ENCODE data around the gene NINJ2. TPM values are rescaled to one million over a fixed set of nuclear protein-coding genes. Genes with fewer than 3 reads are reported as not detected.
A peak's percentile ranks its signal among the peaks of the same experiment; 100 is the strongest.

Gene NINJ2
- total RNA-seq, 2 experiments from 2014 or later = 1.1 to 3.4 TPM

- intact Hi-C loops (cut with DNase I, micrococcal nuclease) = no loop called here
- H3K4me1 Mint-ChIP-seq (ENCODE audit: low read depth) = peaks cover 68% of the 10 kb centered on the region
- H3K27me3 ChIP-seq (ENCODE audit: control insufficient read depth in 1 of 2, insufficient read depth in 2 of 2, low read length in 2 of 2) = no peaks in the 10 kb centered on the region
- no peaks in the 10 kb centered on the region for H3K9me3 ChIP-seq (ENCODE audit: control insufficient read depth in 1 of 2, insufficient read depth in 1 of 2, low read length in 2 of 2)
- no peak overlapping the region for H3K27ac ChIP-seq (ENCODE audit: low read depth in 1 of 2, low read length in 2 of 2)
- TF ChIP-seq, protein P1, sequence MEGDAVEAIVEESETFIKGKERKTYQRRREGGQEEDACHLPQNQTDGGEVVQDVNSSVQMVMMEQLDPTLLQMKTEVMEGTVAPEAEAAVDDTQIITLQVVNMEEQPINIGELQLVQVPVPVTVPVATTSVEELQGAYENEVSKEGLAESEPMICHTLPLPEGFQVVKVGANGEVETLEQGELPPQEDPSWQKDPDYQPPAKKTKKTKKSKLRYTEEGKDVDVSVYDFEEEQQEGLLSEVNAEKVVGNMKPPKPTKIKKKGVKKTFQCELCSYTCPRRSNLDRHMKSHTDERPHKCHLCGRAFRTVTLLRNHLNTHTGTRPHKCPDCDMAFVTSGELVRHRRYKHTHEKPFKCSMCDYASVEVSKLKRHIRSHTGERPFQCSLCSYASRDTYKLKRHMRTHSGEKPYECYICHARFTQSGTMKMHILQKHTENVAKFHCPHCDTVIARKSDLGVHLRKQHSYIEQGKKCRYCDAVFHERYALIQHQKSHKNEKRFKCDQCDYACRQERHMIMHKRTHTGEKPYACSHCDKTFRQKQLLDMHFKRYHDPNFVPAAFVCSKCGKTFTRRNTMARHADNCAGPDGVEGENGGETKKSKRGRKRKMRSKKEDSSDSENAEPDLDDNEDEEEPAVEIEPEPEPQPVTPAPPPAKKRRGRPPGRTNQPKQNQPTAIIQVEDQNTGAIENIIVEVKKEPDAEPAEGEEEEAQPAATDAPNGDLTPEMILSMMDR (IDR thresholded peaks at IDR 0.05) = no peak
- no peak overlapping the region for H3K4me3 ChIP-seq (ENCODE audit: low read length)
- peak overlapping the region; percentile 81 for H3K27ac Mint-ChIP-seq
- ATAC-seq (ENCODE audit: poor library complexity) = no peak
- no peaks in the 10 kb centered on the region for H3K36me3 Mint-ChIP-seq (ENCODE audit: low read depth)
- ChIA-PET CTCF (interaction anchor here (1.2 to 1.6 kb wide), 2 partner anchors 98 to 108 kb away, joined by 3 to 5 read pairs; no protein-coding TSS in a partner anchor), POLR2A (no interaction called here)
- no peak for DNase-seq
- no peaks in the 10 kb centered on the region for H3K27me3 Mint-ChIP-seq
- H3K4me3 Mint-ChIP-seq = no peak overlapping the region
- peaks cover 57% of the 10 kb centered on the region for H3K4me1 ChIP-seq (ENCODE audit: insufficient read depth, low read length)
- no peaks in the 10 kb centered on the region for H3K9me3 Mint-ChIP-seq
- H3K36me3 ChIP-seq (ENCODE audit: insufficient read depth, low read length) = no peaks in the 10 kb centered on the region
These were observed 112.6 kb downstream of the NINJ2 start for GRCh38 chr12:550473-551260.

DNA sequence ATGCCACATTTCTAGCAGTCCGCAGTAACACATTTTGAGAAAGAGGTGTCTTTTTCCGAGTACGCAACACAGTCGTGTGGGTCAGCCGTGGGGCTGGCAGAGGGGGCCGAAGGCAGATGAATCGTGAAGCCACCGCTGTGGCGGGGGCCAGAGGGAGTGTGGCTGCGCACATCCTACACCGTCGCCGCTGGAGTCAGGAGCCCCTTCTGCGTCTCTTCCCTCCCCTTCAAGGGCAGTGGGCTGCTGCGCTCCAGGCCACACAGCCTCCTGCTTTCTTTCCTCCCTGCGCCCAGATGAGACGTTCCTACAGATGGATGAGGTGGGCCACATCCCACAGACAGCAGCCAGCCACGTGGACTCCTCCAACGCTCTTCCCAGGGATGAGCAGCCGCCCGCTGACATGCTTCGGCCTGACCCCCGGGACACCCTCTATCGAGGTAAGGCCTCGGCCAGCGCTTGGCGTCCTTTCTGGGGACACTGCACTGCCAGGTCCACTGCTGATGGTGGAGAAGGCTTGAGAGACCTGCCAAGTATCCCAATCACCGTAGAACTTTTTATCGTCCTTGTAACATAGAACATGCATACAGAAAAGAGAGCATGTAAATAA, 113.7 kb downstream of the NINJ2 start:
- no peak for ATAC-seq (ENCODE audit: poor library complexity)
- Histone ChIP-seq H3K4me3 (ENCODE audit: low read length) (no peak overlapping the region), H3K4me1 (ENCODE audit: insufficient read depth, low read length) (peaks cover 50% of the 10 kb centered on the region), H3K27me3 (ENCODE audit: control insufficient read depth in 1 of 2, insufficient read depth in 2 of 2, low read length in 2 of 2) (peaks cover 4 to 8% of the 10 kb centered on the region in 2 experiments), H3K36me3 (ENCODE audit: insufficient read depth, low read length) (no peaks in the 10 kb centered on the region), H3K9me3 (ENCODE audit: control insufficient read depth in 1 of 2, insufficient read depth in 1 of 2, low read length in 2 of 2) (no peaks in the 10 kb centered on the region), H3K27ac (ENCODE audit: low read depth in 1 of 2, low read length in 2 of 2) (no peak overlapping the region)
- Mint-ChIP-seq H3K27ac (no peak overlapping the region), H3K4me3 (no peak overlapping the region), H3K27me3 (peaks cover 7% of the 10 kb centered on the region), H3K4me1 (ENCODE audit: low read depth) (peaks cover 62% of the 10 kb centered on the region), H3K36me3 (ENCODE audit: low read depth) (no peaks in the 10 kb centered on the region), H3K9me3 (no peaks in the 10 kb centered on the region)
- intact Hi-C loops (cut with DNase I, micrococcal nuclease) = no loop called here
- TF ChIP-seq, protein P1 (IDR thresholded peaks at IDR 0.05) = no peak
- ChIA-PET CTCF (interaction anchor here (0.9 to 1.6 kb wide), 3 partner anchors 96 to 107 kb away, joined by 4 to 5 read pairs (median 5); no protein-coding TSS in a partner anchor), POLR2A (no interaction called here)
- DNase-seq = no peak

DNA sequence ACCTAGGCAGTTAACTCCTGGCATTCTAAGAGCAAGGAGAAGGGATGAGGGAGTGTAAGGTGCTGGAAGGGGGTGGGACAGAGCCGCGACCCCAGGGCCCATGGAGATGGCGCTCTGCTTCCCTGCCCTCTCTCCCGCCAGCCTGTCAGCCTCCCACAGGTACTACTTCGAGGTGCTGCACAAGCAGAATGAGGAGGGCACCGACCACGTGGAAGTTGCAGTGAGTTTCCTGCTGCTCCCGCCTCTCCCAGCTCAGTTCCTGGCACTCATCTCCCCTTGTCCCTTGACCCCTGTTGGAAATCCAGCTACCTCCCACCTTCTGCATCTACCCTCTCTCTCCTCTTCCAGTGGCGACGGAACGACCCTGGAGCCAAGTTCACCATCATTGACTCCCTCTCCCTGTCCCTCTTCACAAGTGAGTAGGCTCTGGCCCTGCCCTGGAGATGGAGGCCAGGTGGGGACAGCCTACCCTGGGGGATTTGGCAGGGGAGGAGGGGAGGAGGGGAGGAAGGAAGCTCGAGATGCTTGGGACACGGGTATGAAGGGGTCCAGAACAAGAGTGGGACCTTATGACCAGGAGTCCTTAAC, 115.3 kb downstream of the NINJ2 start:
- Mint-ChIP-seq H3K9me3 (no peaks in the 10 kb centered on the region), H3K27me3 (peaks cover 12% of the 10 kb centered on the region), H3K4me1 (ENCODE audit: low read depth) (peaks cover 53% of the 10 kb centered on the region), H3K4me3 (no peak overlapping the region), H3K36me3 (ENCODE audit: low read depth) (no peaks in the 10 kb centered on the region), H3K27ac (no peak overlapping the region)
- Histone ChIP-seq H3K27ac (ENCODE audit: low read depth in 1 of 2, low read length in 2 of 2) (no peak overlapping the region), H3K4me3 (ENCODE audit: low read length) (no peak overlapping the region), H3K36me3 (ENCODE audit: insufficient read depth, low read length) (no peaks in the 10 kb centered on the region), H3K27me3 (ENCODE audit: control insufficient read depth in 1 of 2, insufficient read depth in 2 of 2, low read length in 2 of 2) (peaks cover 4 to 8% of the 10 kb centered on the region in 2 experiments), H3K9me3 (ENCODE audit: control insufficient read depth in 1 of 2, insufficient read depth in 1 of 2, low read length in 2 of 2) (no peaks in the 10 kb centered on the region), H3K4me1 (ENCODE audit: insufficient read depth, low read length) (peaks cover 36% of the 10 kb centered on the region)
- ChIA-PET CTCF (interaction anchor here (0.9 to 3.0 kb wide), 4 partner anchors 28 to 106 kb away, joined by 3 to 16 read pairs (median 7); no protein-coding TSS in a partner anchor), POLR2A (interaction anchor here (0.7 kb wide), 1 partner anchor 120 kb away, joined by 3 read pairs; no protein-coding TSS in a partner anchor)
- DNase-seq (peak in 1 of 14 experiments; percentile 16), ATAC-seq (ENCODE audit: poor library complexity) (no peak)
- intact Hi-C loops (cut with DNase I, micrococcal nuclease) = loop anchor here (1.0 to 2.0 kb wide), 4 partner anchors 89 to 107 kb away; partner anchors contain the start of gene B4GALNT3 (in 1 of the 2)
- TF ChIP-seq, protein P1 (IDR thresholded peaks at IDR 0.05) = no peak

All from CD4-positive, alpha-beta T cell (primary cell).